Rectal smooth muscle tissue (tissue), 1 donor: ENCODE measurements around the gene LHFPL6.

ENCODE experiments used
- H3K27ac ChIP-seq: one replicate; pipeline ENCODE4 v1.7.0; 2013; ENCODE audit warnings: low read depth, low read length, inconsistent platforms
- H3K27me3 ChIP-seq: one replicate; pipeline ENCODE4 v1.7.0; 2013; ENCODE audit warnings: low read length; ENCODE audit not compliant: control insufficient read depth, insufficient read depth
- H3K36me3 ChIP-seq: one replicate; pipeline ENCODE4 v1.7.0; 2013; ENCODE audit warnings: low read length; ENCODE audit not compliant: control insufficient read depth, insufficient read depth
- H3K4me1 ChIP-seq: one replicate; pipeline ENCODE4 v1.7.0; 2013; ENCODE audit warnings: low read length; ENCODE audit not compliant: control insufficient read depth, insufficient read depth
- H3K4me3 ChIP-seq: one replicate; pipeline ENCODE4 v1.7.0; 2013; ENCODE audit warnings: low read length
- H3K9ac ChIP-seq: one replicate; pipeline ENCODE4 v1.7.0; 2013; ENCODE audit warnings: low read length

Gene LHFPL6

GRCh38 chr13:39399102-39399501 is 203.9 kb downstream of the LHFPL6 start:
- Histone ChIP-seq H3K27ac (no peak overlapping the region), H3K4me3 (no peak overlapping the region), H3K36me3 (no peaks in the 10 kb centered on the region), H3K9ac (no peak overlapping the region), H3K27me3 (no peaks in the 10 kb centered on the region), H3K4me1 (peaks cover 4% of the 10 kb centered on the region)

GRCh38 chr13:39397896-39398265 is 205.1 kb downstream of the LHFPL6 start:
- no peak overlapping the region for H3K27ac ChIP-seq
- H3K4me3 ChIP-seq, result no peak overlapping the region
- H3K4me1 ChIP-seq, result peaks cover 4% of the 10 kb centered on the region

GRCh38 chr13:39397226-39397895 is 205.6 kb downstream of the LHFPL6 start:
- H3K4me3 ChIP-seq, result no peak overlapping the region
- no peaks in the 10 kb centered on the region for H3K27me3 ChIP-seq
- peaks cover 4% of the 10 kb centered on the region for H3K4me1 ChIP-seq
- no peak overlapping the region for H3K27ac ChIP-seq
- no peak overlapping the region for H3K9ac ChIP-seq
- no peaks in the 10 kb centered on the region for H3K36me3 ChIP-seq

More at GRCh38 chr13:39397896-39398265, 205.1 kb downstream of the LHFPL6 start:
- Histone ChIP-seq H3K36me3 (no peaks in the 10 kb centered on the region), H3K27me3 (no peaks in the 10 kb centered on the region), H3K9ac (no peak overlapping the region)

- no peak overlapping the region for H3K27ac ChIP-seq
- H3K9ac ChIP-seq, result no peak overlapping the region
- H3K27me3 ChIP-seq, result no peaks in the 10 kb centered on the region
- H3K4me1 ChIP-seq, result peaks cover 4% of the 10 kb centered on the region
- no peaks in the 10 kb centered on the region for H3K36me3 ChIP-seq
- H3K4me3 ChIP-seq, result peak overlapping the region; percentile 7
These were observed 208.0 kb downstream of the LHFPL6 start for GRCh38 chr13:39394796-39395678.

GRCh38 chr13:39391761-39392160 is 211.2 kb downstream of the LHFPL6 start:
- H3K27me3 ChIP-seq, result no peaks in the 10 kb centered on the region
- no peak overlapping the region for H3K27ac ChIP-seq
- peaks cover 1% of the 10 kb centered on the region for H3K4me1 ChIP-seq
- no peaks in the 10 kb centered on the region for H3K36me3 ChIP-seq
- no peak overlapping the region for H3K4me3 ChIP-seq
- H3K9ac ChIP-seq, result no peak overlapping the region

GRCh38 chr13:39389013-39389412 is 214.0 kb downstream of the LHFPL6 start:
- Histone ChIP-seq H3K4me3 (no peak overlapping the region), H3K27me3 (no peaks in the 10 kb centered on the region), H3K9ac (no peak overlapping the region), H3K4me1 (peaks cover 3% of the 10 kb centered on the region), H3K27ac (no peak overlapping the region), H3K36me3 (no peaks in the 10 kb centered on the region)

GRCh38 chr13:39385621-39386231 is 217.3 kb downstream of the LHFPL6 start:
- H3K9ac ChIP-seq, result no peak overlapping the region
- no peaks in the 10 kb centered on the region for H3K27me3 ChIP-seq
- no peaks in the 10 kb centered on the region for H3K36me3 ChIP-seq
- H3K27ac ChIP-seq, result peak overlapping the region; percentile 39
- H3K4me1 ChIP-seq, result peaks cover 3% of the 10 kb centered on the region
- H3K4me3 ChIP-seq, result no peak overlapping the region

- Histone ChIP-seq H3K4me1 (peaks cover 3% of the 10 kb centered on the region), H3K27me3 (no peaks in the 10 kb centered on the region), H3K4me3 (no peak overlapping the region), H3K9ac (no peak overlapping the region), H3K27ac (no peak overlapping the region), H3K36me3 (no peaks in the 10 kb centered on the region)
These were observed 217.8 kb downstream of the LHFPL6 start for GRCh38 chr13:39385154-39385553.

- H3K27me3 ChIP-seq, result no peaks in the 10 kb centered on the region
- no peaks in the 10 kb centered on the region for H3K4me1 ChIP-seq
These were observed 221.5 kb downstream of the LHFPL6 start for GRCh38 chr13:39381456-39381855.

GRCh38 chr13:39379667-39380655 is 223.0 kb downstream of the LHFPL6 start:
- no peaks in the 10 kb centered on the region for H3K27me3 ChIP-seq
- H3K9ac ChIP-seq, result no peak overlapping the region
- H3K4me3 ChIP-seq, result no peak overlapping the region
- no peak overlapping the region for H3K27ac ChIP-seq
- no peaks in the 10 kb centered on the region for H3K4me1 ChIP-seq
- H3K36me3 ChIP-seq, result no peaks in the 10 kb centered on the region

More at GRCh38 chr13:39381456-39381855, 221.5 kb downstream of the LHFPL6 start:
- Histone ChIP-seq H3K36me3 (no peaks in the 10 kb centered on the region), H3K4me3 (no peak overlapping the region), H3K27ac (no peak overlapping the region), H3K9ac (no peak overlapping the region)

GRCh38 chr13:39379118-39379517 is 223.9 kb downstream of the LHFPL6 start:
- H3K4me3 ChIP-seq, result no peak overlapping the region
- H3K27ac ChIP-seq, result no peak overlapping the region
- no peaks in the 10 kb centered on the region for H3K36me3 ChIP-seq
- H3K9ac ChIP-seq, result no peak overlapping the region
- H3K4me1 ChIP-seq, result no peaks in the 10 kb centered on the region
- H3K27me3 ChIP-seq, result no peaks in the 10 kb centered on the region
